ENCODE measurements around the gene REV1.
"Not testable (repeated sequence)": the region's sequence is repeated elsewhere in the genome, so short reads cannot be mapped to it uniquely, and the experiment has no call there.

REV1 gene

DNA sequence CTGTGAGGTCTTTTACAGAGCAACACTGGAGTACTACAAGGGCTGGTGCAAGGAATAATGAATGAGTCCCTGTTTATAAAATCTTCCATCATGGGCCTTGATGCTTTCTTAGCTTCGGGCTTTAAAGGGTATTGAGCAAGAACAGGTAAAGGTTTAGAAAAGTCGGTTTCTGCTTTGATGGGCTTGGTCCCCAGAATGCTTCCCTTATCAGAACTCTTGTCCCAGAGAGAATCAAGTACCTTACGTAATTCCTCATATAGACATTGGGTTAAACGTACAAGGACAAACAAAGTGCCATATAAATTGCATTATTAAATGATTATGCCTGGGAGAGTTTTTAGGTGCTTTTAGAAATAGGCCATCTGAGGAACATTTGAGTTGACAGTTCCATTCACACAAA is 24.5 kb upstream of the REV1 start:
- DNase-seq (ENCODE audit: low spot score), result no peak
- no peak for TF ChIP-seq CTCF (IDR thresholded peaks at IDR 0.05; ENCODE audit: borderline replicate concordance, control extremely low read depth, extremely low read depth, insufficient read depth, missing control alignments)
- in situ Hi-C loops (cut with MboI; ENCODE audit: low sequenced_read_pairs, unreplicated experiment), result no loop called here

GRCh38 chr2:99512181-99512591 is 22.4 kb upstream of the REV1 start:
- no peak for DNase-seq (ENCODE audit: low spot score)
- in situ Hi-C loops (cut with MboI; ENCODE audit: low sequenced_read_pairs, unreplicated experiment), result no loop called here
- no peak for TF ChIP-seq CTCF (IDR thresholded peaks at IDR 0.05; ENCODE audit: borderline replicate concordance, control extremely low read depth, extremely low read depth, insufficient read depth, missing control alignments)

DNA sequence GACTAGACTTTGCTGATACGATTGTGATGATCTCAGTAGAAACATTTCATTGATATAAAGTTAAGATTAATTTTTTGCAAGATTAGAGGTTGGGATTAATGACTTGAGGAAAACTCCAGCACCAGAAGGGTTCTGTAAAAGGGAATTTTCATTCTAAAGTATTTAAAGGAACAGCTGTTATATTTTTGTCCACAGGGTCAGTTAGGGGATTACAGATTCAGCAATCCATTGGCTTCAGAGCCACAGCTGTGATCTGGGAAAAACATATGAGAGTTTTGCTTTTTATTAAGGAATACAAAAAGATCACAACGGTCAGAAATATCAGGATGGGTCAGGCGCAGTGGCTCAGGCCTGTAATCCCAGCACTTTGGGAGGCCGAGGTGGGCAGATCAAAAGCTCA is 19.6 kb upstream of the REV1 start:
- in situ Hi-C loops (cut with MboI; ENCODE audit: low sequenced_read_pairs, unreplicated experiment), result no loop called here
- no peak for DNase-seq (ENCODE audit: low spot score)
- no peak for TF ChIP-seq CTCF (IDR thresholded peaks at IDR 0.05; ENCODE audit: borderline replicate concordance, control extremely low read depth, extremely low read depth, insufficient read depth, missing control alignments)

GRCh38 chr2:99507937-99508818 is 18.4 kb upstream of the REV1 start:
- in situ Hi-C loops (cut with MboI; ENCODE audit: low sequenced_read_pairs, unreplicated experiment), result no loop called here
- no peak for TF ChIP-seq CTCF (IDR thresholded peaks at IDR 0.05; ENCODE audit: borderline replicate concordance, control extremely low read depth, extremely low read depth, insufficient read depth, missing control alignments)
- no peak for DNase-seq (ENCODE audit: low spot score)

GRCh38 chr2:99504844-99505584 is 15.2 kb upstream of the REV1 start:
- no peak for TF ChIP-seq CTCF (IDR thresholded peaks at IDR 0.05; ENCODE audit: borderline replicate concordance, control extremely low read depth, extremely low read depth, insufficient read depth, missing control alignments)
- in situ Hi-C loops (cut with MboI; ENCODE audit: low sequenced_read_pairs, unreplicated experiment), result no loop called here
- no peak for DNase-seq (ENCODE audit: low spot score)

GRCh38 chr2:99503662-99504416 is 14.0 kb upstream of the REV1 start:
- in situ Hi-C loops (cut with MboI; ENCODE audit: low sequenced_read_pairs, unreplicated experiment); DNase-seq (ENCODE audit: low spot score): not testable (repeated sequence)
